Smooth muscle cell (in vitro differentiated cells): ENCODE data around the gene MAP3K20. TPM values are rescaled to one million over a fixed set of nuclear protein-coding genes. Genes with fewer than 3 reads are reported as not detected.

Experiments used
- DNase-seq: peaks from one replicate; lab custom pipeline; 2025; ENCODE audit not compliant: unreplicated experiment; lab: John Stamatoyannopoulos, UW
- H2AFZ ChIP-seq: fragments of 200-600 bp; sonication (generic); 2 replicates; pipeline ENCODE4 v1.6.0; 2016; ENCODE audit warnings: antibody characterized with exemption, low read depth, mild to moderate bottlenecking
- H3F3A ChIP-seq: fragments of 200-600 bp; sonication (generic); 2 replicates; pipeline ENCODE4 v1.6.0; 2017; ENCODE audit warnings: antibody characterized with exemption, low read depth
- H3K27ac ChIP-seq: fragments of 200-600 bp; sonication (generic); 2 replicates; pipeline ENCODE4 v1.5.1; 2016; ENCODE audit warnings: low read depth, mild to moderate bottlenecking
- H3K27me3 ChIP-seq: fragments of 200-600 bp; sonication (generic); 2 replicates; pipeline ENCODE4 v1.6.1; 2016; ENCODE audit warnings: low read depth, mild to moderate bottlenecking
- H3K36me3 ChIP-seq: fragments of 200-600 bp; sonication (generic); 2 replicates; pipeline ENCODE4 v1.5.1; 2016; ENCODE audit warnings: low read depth
- H3K4me1 ChIP-seq: fragments of 200-600 bp; sonication (generic); 2 replicates; pipeline ENCODE4 v1.5.1; 2016; ENCODE audit warnings: low read depth
- H3K4me2 ChIP-seq: fragments of 200-600 bp; sonication (generic); 2 replicates; pipeline ENCODE4 v1.6.0; 2016; ENCODE audit warnings: mild to moderate bottlenecking
- H3K4me3 ChIP-seq: fragments of 200-600 bp; sonication (generic); 2 replicates; pipeline ENCODE4 v1.5.1; 2016; ENCODE audit warnings: mild to moderate bottlenecking
- H3K79me2 ChIP-seq: fragments of 200-600 bp; sonication (generic); 2 replicates; pipeline ENCODE4 v1.6.0; 2016; ENCODE audit warnings: low read depth, mild to moderate bottlenecking
- H3K9ac ChIP-seq: fragments of 200-600 bp; sonication (generic); 2 replicates; pipeline ENCODE4 v1.6.0; 2016; ENCODE audit warnings: low read depth
- H3K9me3 ChIP-seq: fragments of 200-600 bp; sonication (generic); replicated peaks from 2 replicates; pipeline ENCODE4 v1.5.1; 2016; ENCODE audit warnings: low read depth
- H4K20me1 ChIP-seq: fragments of 200-600 bp; sonication (generic); 2 replicates; pipeline ENCODE4 v1.6.0; 2016; ENCODE audit warnings: low read depth
- WGBS: methylation state at CpG from one replicate; pipeline ENCODE4 v1.1.7; 2016; ENCODE audit warnings: low lambda C conversion rate; 5-methylcytosine and 5-hydroxymethylcytosine counted together
- polyA plus RNA-seq: library from polyadenylated mRNA; unstranded; fragments of >200 nt; fragmentation: Nextera tagmentation; extraction: Ambion mirVana; gene quantifications from 2 replicates; pipeline ENCODE4 v1.2.1, GENCODE V29; 2016
- total RNA-seq: library from RNA; depleted of rRNA; stranded (reverse); fragments of >200 nt; gene quantifications from 2 replicates; pipeline ENCODE4 v1.2.3, GENCODE V29; 2014
- TF ChIP-seq, protein P1 (sequence below): fragments of 200-600 bp; sonication (generic); IDR thresholded peaks from 2 replicates; pipeline ENCODE4 v1.5.1; 2017; ENCODE audit warnings: borderline replicate concordance, mild to moderate bottlenecking, antibody characterized with exemption; ENCODE audit not compliant: insufficient read depth, poor library complexity, severe bottlenecking

MAP3K20 gene
- total and polyA plus RNA-seq, 2 experiments from 2014 or later: 25.8 to 29.2 TPM

DNA sequence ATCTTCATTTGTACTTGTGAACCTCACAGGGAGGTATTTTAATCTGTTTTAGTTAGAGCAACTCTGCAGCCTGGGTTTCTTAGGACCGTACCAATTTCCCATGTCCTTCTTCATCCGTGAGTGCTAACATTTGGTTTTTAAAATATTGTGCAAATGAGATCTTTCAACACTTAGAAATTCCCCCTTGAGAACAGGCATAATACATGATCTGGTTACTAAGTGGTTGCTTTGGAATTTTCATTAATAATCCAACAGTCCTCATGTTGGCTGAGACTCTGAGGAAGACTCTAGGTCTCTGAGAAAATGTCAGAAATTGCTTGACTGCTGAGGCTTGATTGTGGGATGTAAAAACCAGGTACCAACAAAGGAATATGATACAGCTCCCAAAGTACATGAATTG lies 153.4 kb downstream of the MAP3K20 start:
- H3F3A ChIP-seq: no peaks in the 10 kb centered on the region
- DNase-seq: no peak
- H3K27ac ChIP-seq: no peak overlapping the region
- H3K36me3 ChIP-seq: no peaks in the 10 kb centered on the region
- H3K4me1 ChIP-seq: no peaks in the 10 kb centered on the region
- TF ChIP-seq, protein P1, sequence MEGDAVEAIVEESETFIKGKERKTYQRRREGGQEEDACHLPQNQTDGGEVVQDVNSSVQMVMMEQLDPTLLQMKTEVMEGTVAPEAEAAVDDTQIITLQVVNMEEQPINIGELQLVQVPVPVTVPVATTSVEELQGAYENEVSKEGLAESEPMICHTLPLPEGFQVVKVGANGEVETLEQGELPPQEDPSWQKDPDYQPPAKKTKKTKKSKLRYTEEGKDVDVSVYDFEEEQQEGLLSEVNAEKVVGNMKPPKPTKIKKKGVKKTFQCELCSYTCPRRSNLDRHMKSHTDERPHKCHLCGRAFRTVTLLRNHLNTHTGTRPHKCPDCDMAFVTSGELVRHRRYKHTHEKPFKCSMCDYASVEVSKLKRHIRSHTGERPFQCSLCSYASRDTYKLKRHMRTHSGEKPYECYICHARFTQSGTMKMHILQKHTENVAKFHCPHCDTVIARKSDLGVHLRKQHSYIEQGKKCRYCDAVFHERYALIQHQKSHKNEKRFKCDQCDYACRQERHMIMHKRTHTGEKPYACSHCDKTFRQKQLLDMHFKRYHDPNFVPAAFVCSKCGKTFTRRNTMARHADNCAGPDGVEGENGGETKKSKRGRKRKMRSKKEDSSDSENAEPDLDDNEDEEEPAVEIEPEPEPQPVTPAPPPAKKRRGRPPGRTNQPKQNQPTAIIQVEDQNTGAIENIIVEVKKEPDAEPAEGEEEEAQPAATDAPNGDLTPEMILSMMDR: no peak
- no peak overlapping the region for H2AFZ ChIP-seq
- no peaks in the 10 kb centered on the region for H3K79me2 ChIP-seq
- no peaks in the 10 kb centered on the region for H4K20me1 ChIP-seq
- WGBS: 90% methylated on average over 2 of the region's 2 CpGs
- no peaks in the 10 kb centered on the region for H3K27me3 ChIP-seq
- H3K4me2 ChIP-seq: no peak overlapping the region
- no peaks in the 10 kb centered on the region for H3K9me3 ChIP-seq
- no peak overlapping the region for H3K4me3 ChIP-seq
- H3K9ac ChIP-seq: no peak overlapping the region

DNA sequence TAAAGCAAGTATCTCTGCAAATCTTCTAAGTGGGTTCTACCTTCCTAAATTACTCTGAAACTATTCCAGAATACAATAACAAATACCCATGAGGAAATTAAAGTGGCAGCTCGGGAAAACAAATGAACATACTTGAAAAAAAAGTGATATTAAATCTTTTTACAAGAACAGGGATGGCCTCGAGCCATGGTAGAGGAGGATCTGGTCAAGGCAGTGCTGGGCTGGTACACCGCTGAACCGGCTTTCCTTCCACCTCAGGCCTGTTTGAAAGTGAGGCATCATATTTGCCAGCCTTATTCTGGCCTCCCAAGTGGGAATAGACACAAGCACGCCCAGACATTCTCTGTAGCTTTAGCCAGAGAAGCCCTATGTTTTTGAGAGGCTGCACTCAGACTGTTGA lies 154.5 kb downstream of the MAP3K20 start:
- 92% methylated on average over 5 of the region's 5 CpGs for WGBS
- no peaks in the 10 kb centered on the region for H4K20me1 ChIP-seq
- no peak overlapping the region for H2AFZ ChIP-seq
- no peak overlapping the region for H3K4me2 ChIP-seq
- no peak for DNase-seq
- TF ChIP-seq, protein P1: no peak
- H3K4me1 ChIP-seq: no peaks in the 10 kb centered on the region
- no peak overlapping the region for H3K4me3 ChIP-seq
- H3K9ac ChIP-seq: no peak overlapping the region
- no peaks in the 10 kb centered on the region for H3K79me2 ChIP-seq
- H3K36me3 ChIP-seq: no peaks in the 10 kb centered on the region
- H3K9me3 ChIP-seq: no peaks in the 10 kb centered on the region
- no peak overlapping the region for H3K27ac ChIP-seq
- no peaks in the 10 kb centered on the region for H3F3A ChIP-seq
- H3K27me3 ChIP-seq: no peaks in the 10 kb centered on the region

DNA sequence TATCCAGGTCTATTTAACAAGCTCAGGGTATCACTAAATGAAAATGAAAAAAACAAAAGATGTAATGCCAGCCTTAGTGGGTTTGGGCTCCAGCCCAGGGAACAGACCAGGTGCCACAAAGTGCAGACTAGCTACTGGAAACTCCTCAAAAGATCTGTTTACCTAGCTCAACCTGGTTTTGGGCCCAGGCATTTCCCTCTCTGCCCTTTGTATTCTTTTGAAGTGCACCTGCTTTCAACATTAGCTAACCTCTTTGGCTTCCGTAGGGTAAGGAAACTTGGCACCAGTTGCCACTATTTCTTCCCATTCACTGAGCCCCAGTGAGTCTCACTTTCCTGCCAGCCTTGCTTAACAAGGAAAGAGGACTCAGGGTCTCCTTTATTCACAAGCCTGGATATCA lies 155.4 kb downstream of the MAP3K20 start:
- no peak for DNase-seq
- no peaks in the 10 kb centered on the region for H3F3A ChIP-seq
- H2AFZ ChIP-seq: no peak overlapping the region
- no peaks in the 10 kb centered on the region for H3K36me3 ChIP-seq
- WGBS: 86% methylated on average over 1 of the region's 1 CpG
- H3K4me1 ChIP-seq: no peaks in the 10 kb centered on the region
- H3K27ac ChIP-seq: no peak overlapping the region
- H3K4me3 ChIP-seq: no peak overlapping the region
- H4K20me1 ChIP-seq: no peaks in the 10 kb centered on the region
- no peak overlapping the region for H3K9ac ChIP-seq
- no peaks in the 10 kb centered on the region for H3K9me3 ChIP-seq
- TF ChIP-seq, protein P1: no peak
- H3K27me3 ChIP-seq: no peaks in the 10 kb centered on the region
- no peaks in the 10 kb centered on the region for H3K79me2 ChIP-seq
- H3K4me2 ChIP-seq: no peak overlapping the region

DNA sequence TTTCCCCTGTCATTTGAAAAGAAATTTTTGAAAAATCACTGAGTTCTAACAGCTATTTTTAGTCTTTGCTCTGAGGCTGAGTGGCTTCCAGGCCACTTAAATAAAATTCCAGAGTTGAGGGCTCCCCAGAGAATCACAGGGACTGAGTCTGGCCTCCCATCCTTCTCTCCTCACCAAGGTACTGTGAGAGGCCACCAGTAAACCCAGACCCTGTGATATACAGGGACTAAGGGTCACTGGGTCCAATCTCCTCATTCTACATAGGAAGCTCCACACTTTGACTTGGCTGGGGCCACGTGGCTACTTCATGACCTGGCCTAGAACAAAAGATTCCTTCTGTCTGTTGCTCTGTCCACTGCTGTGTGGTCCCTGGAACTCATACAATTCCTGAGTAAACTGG lies 155.8 kb downstream of the MAP3K20 start:
- Histone ChIP-seq H3K4me2 (no peak overlapping the region), H2AFZ (no peak overlapping the region), H3K9me3 (no peaks in the 10 kb centered on the region), H3K27me3 (no peaks in the 10 kb centered on the region), H3K36me3 (no peaks in the 10 kb centered on the region), H3K79me2 (no peaks in the 10 kb centered on the region), H3K9ac (no peak overlapping the region), H3K4me1 (peaks cover 2% of the 10 kb centered on the region), H3K27ac (no peak overlapping the region), H4K20me1 (no peaks in the 10 kb centered on the region), H3F3A (no peaks in the 10 kb centered on the region), H3K4me3 (no peak overlapping the region)
- no peak for DNase-seq
- 88% methylated on average over 1 of the region's 1 CpG for WGBS
- TF ChIP-seq, protein P1: no peak
